ENCODE data around the gene POLRMT.

Gene POLRMT

DNA sequence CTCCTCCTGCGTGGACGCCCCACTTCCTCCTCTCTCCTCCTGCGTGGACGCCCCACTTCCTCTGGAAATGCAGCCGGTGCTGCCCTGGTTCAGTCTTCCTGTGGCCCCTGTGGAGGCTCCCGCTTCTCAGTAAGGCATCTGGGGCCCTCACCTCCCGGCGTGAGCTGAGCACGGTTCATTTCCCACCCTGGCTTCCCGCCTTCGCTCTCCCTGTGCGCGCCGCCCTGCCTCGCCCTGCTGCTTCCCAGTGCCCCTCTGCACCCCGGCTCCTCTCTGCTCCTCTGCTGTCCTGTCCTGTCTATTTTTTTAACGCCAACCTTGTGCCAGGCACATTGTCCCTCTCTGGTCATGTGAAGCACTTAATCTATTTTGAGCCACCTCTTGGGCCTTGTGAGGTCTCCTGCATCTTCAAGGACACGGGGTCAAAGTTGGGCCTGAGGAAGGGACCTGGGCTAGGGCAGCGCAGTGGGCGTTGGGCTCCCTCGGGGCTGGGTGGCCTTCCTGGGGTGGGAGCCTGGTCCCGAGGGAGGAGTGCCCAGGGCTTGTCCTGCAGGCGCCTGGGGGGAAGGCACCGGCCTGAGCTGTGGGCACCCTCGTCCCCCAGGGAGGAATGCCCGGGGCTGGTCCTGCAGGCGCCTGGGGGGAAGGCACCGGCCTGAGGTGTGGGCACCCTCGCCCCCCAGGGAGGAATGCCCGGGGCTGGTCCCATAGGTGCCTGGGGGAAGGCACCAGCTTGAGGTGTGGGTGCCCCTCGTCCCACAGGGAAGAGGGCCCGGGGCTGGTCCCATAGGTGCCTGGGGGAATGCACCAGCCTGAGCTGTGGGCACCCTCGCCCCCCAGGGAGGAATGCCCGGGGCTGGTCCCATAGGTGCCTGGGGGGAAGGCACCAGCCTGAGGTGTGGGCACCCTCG lies 30.7 kb downstream of the POLRMT start:
- DNase-seq (ENCODE audit: low read depth): no peak
- TF ChIP-seq CTCF (IDR thresholded peaks at IDR 0.05; ENCODE audit: control insufficient read depth, insufficient read depth, low read depth, low read length, missing control alignments): no peak
- H3K4me3 ChIP-seq (ENCODE audit: control insufficient read depth, low read depth, low read length): no peak overlapping the region

GRCh38 chr19:601790-602189 lies 31.5 kb downstream of the POLRMT start:
- no peak for DNase-seq (ENCODE audit: low read depth)
- TF ChIP-seq CTCF (IDR thresholded peaks at IDR 0.05; ENCODE audit: control insufficient read depth, insufficient read depth, low read depth, low read length, missing control alignments): no peak
- H3K4me3 ChIP-seq (ENCODE audit: control insufficient read depth, low read depth, low read length): no peak overlapping the region

- DNase-seq (ENCODE audit: low read depth): no peak
- H3K4me3 ChIP-seq (ENCODE audit: control insufficient read depth, low read depth, low read length): no peak overlapping the region
- no peak for TF ChIP-seq CTCF (IDR thresholded peaks at IDR 0.05; ENCODE audit: control insufficient read depth, insufficient read depth, low read depth, low read length, missing control alignments)
Measured at GRCh38 chr19:601310-601709, 32.0 kb downstream of the POLRMT start.

- H3K4me3 ChIP-seq (ENCODE audit: control insufficient read depth, low read depth, low read length): no peak overlapping the region
- no peak for TF ChIP-seq CTCF (IDR thresholded peaks at IDR 0.05; ENCODE audit: control insufficient read depth, insufficient read depth, low read depth, low read length, missing control alignments)
- no peak for DNase-seq (ENCODE audit: low read depth)
Measured at GRCh38 chr19:597406-598315, 35.7 kb downstream of the POLRMT start.

DNA sequence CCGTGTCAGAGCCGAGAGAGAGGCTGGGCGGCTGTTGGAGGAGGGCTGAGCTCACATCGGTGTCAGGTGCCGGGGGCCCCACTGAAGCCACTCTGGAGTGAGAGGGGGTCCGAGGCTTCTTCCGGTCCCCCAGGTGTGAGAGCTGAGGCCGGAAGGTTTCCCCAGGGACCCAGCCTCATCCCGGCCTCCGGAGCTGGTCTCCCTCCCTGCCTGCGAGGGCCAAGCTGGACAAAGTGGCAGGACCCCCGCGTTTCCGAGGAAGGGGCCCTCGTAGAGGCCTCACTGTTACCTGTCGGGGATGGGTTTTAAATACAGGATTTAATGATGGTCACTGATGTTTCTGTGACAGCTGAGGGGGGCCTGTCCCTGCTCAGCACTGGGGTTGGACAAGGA lies 37.1 kb downstream of the POLRMT start:
- TF ChIP-seq CTCF (IDR thresholded peaks at IDR 0.05; ENCODE audit: control insufficient read depth, insufficient read depth, low read depth, low read length, missing control alignments): no peak
- H3K4me3 ChIP-seq (ENCODE audit: control insufficient read depth, low read depth, low read length): no peak overlapping the region
- no peak for DNase-seq (ENCODE audit: low read depth)

- DNase-seq (ENCODE audit: low read depth): no peak
- no peak overlapping the region for H3K4me3 ChIP-seq (ENCODE audit: control insufficient read depth, low read depth, low read length)
- TF ChIP-seq CTCF (IDR thresholded peaks at IDR 0.05; ENCODE audit: control insufficient read depth, insufficient read depth, low read depth, low read length, missing control alignments): no peak
Measured at GRCh38 chr19:595326-596262, 37.7 kb downstream of the POLRMT start.

Data from AG09309 (cell line).